ENCODE results near the gene CTAGE9. TPM values are rescaled to one million over a fixed set of nuclear protein-coding genes. Genes with fewer than 3 reads are reported as not detected.

The CTAGE9 gene
- total and polyA plus RNA-seq, 5 donors from 2014 or later = not detected

GRCh38 chr6:131682442-131682841 lies 28.4 kb downstream of the CTAGE9 start:
- no peak for ATAC-seq (ENCODE audit: low read depth in 2 of 2)
- no peaks in the 10 kb centered on the region for H3K36me3 ChIP-seq (ENCODE audit: control insufficient read depth, insufficient read depth, low read length)
- no peaks in the 10 kb centered on the region for H3K4me1 ChIP-seq (ENCODE audit: control insufficient read depth, insufficient read depth, low read length, poor library complexity, severe bottlenecking)
- H3K9me3 ChIP-seq (ENCODE audit: control insufficient read depth in 2 of 2, low read length in 2 of 2) = no peaks in the 10 kb centered on the region
- Mint-ChIP-seq H3K36me3 (no peaks in the 10 kb centered on the region), H3K4me1 (no peaks in the 10 kb centered on the region), H3K9me3 (no peaks in the 10 kb centered on the region), H3K4me3 (no peak overlapping the region), H3K27ac (no peak overlapping the region), H3K27me3 (no peaks in the 10 kb centered on the region)
- no peaks in the 10 kb centered on the region for H3K27me3 ChIP-seq (ENCODE audit: control insufficient read depth, insufficient read depth, low read length)
- H3K4me3 ChIP-seq (ENCODE audit: low read depth, low read length) = no peak overlapping the region
- no peak for DNase-seq
- H3K27ac ChIP-seq (ENCODE audit: insufficient read depth, low read length, poor library complexity, severe bottlenecking) = no peak overlapping the region

GRCh38 chr6:131681585-131681984 lies 29.2 kb downstream of the CTAGE9 start:
- no peaks in the 10 kb centered on the region for H3K4me1 Mint-ChIP-seq
- no peak overlapping the region for H3K27ac ChIP-seq (ENCODE audit: insufficient read depth, low read length, poor library complexity, severe bottlenecking)
- H3K27ac Mint-ChIP-seq = no peak overlapping the region
- no peaks in the 10 kb centered on the region for H3K27me3 Mint-ChIP-seq
- no peak overlapping the region for H3K4me3 Mint-ChIP-seq
- no peaks in the 10 kb centered on the region for H3K4me1 ChIP-seq (ENCODE audit: control insufficient read depth, insufficient read depth, low read length, poor library complexity, severe bottlenecking)
- no peaks in the 10 kb centered on the region for H3K36me3 Mint-ChIP-seq
- no peak for ATAC-seq (ENCODE audit: low read depth in 2 of 2)
- H3K9me3 Mint-ChIP-seq = no peaks in the 10 kb centered on the region
- H3K9me3 ChIP-seq (ENCODE audit: control insufficient read depth in 2 of 2, low read length in 2 of 2) = no peaks in the 10 kb centered on the region
- DNase-seq = no peak
- no peaks in the 10 kb centered on the region for H3K36me3 ChIP-seq (ENCODE audit: control insufficient read depth, insufficient read depth, low read length)
- no peaks in the 10 kb centered on the region for H3K27me3 ChIP-seq (ENCODE audit: control insufficient read depth, insufficient read depth, low read length)
- no peak overlapping the region for H3K4me3 ChIP-seq (ENCODE audit: low read depth, low read length)

- ATAC-seq (ENCODE audit: low read depth in 2 of 2) = no peak
Measured at GRCh38 chr6:131680868-131681267, 29.9 kb downstream of the CTAGE9 start.

GRCh38 chr6:131678442-131678841 lies 32.4 kb downstream of the CTAGE9 start:
- Histone ChIP-seq H3K27ac (ENCODE audit: insufficient read depth, low read length, poor library complexity, severe bottlenecking) (no peak overlapping the region), H3K27me3 (ENCODE audit: control insufficient read depth, insufficient read depth, low read length) (no peaks in the 10 kb centered on the region), H3K9me3 (ENCODE audit: control insufficient read depth in 2 of 2, low read length in 2 of 2) (no peaks in the 10 kb centered on the region), H3K4me1 (ENCODE audit: control insufficient read depth, insufficient read depth, low read length, poor library complexity, severe bottlenecking) (no peaks in the 10 kb centered on the region), H3K36me3 (ENCODE audit: control insufficient read depth, insufficient read depth, low read length) (no peaks in the 10 kb centered on the region), H3K4me3 (ENCODE audit: low read depth, low read length) (no peak overlapping the region)
- Mint-ChIP-seq H3K9me3 (no peaks in the 10 kb centered on the region), H3K4me3 (no peak overlapping the region), H3K27me3 (no peaks in the 10 kb centered on the region), H3K4me1 (no peaks in the 10 kb centered on the region), H3K36me3 (no peaks in the 10 kb centered on the region), H3K27ac (no peak overlapping the region)
- DNase-seq (no peak), ATAC-seq (ENCODE audit: low read depth in 2 of 2) (no peak)

More at GRCh38 chr6:131680868-131681267, 29.9 kb downstream of the CTAGE9 start:
- Histone ChIP-seq H3K4me1 (ENCODE audit: control insufficient read depth, insufficient read depth, low read length, poor library complexity, severe bottlenecking) (no peaks in the 10 kb centered on the region), H3K4me3 (ENCODE audit: low read depth, low read length) (no peak overlapping the region), H3K9me3 (ENCODE audit: control insufficient read depth in 2 of 2, low read length in 2 of 2) (no peaks in the 10 kb centered on the region), H3K27ac (ENCODE audit: insufficient read depth, low read length, poor library complexity, severe bottlenecking) (no peak overlapping the region), H3K36me3 (ENCODE audit: control insufficient read depth, insufficient read depth, low read length) (no peaks in the 10 kb centered on the region), H3K27me3 (ENCODE audit: control insufficient read depth, insufficient read depth, low read length) (no peaks in the 10 kb centered on the region)
- Mint-ChIP-seq H3K27ac (no peak overlapping the region), H3K9me3 (no peaks in the 10 kb centered on the region), H3K27me3 (no peaks in the 10 kb centered on the region), H3K36me3 (no peaks in the 10 kb centered on the region), H3K4me3 (no peak overlapping the region), H3K4me1 (no peaks in the 10 kb centered on the region)
- no peak for DNase-seq

GRCh38 chr6:131673184-131673583 lies 37.6 kb downstream of the CTAGE9 start:
- no peaks in the 10 kb centered on the region for H3K36me3 Mint-ChIP-seq
- no peak overlapping the region for H3K4me3 Mint-ChIP-seq
- no peaks in the 10 kb centered on the region for H3K4me1 Mint-ChIP-seq
- Histone ChIP-seq H3K4me1 (ENCODE audit: control insufficient read depth, insufficient read depth, low read length, poor library complexity, severe bottlenecking) (no peaks in the 10 kb centered on the region), H3K36me3 (ENCODE audit: control insufficient read depth, insufficient read depth, low read length) (no peaks in the 10 kb centered on the region), H3K27me3 (ENCODE audit: control insufficient read depth, insufficient read depth, low read length) (peaks cover 2% of the 10 kb centered on the region), H3K27ac (ENCODE audit: insufficient read depth, low read length, poor library complexity, severe bottlenecking) (no peak overlapping the region), H3K9me3 (ENCODE audit: control insufficient read depth in 2 of 2, low read length in 2 of 2) (no peaks in the 10 kb centered on the region), H3K4me3 (ENCODE audit: low read depth, low read length) (no peak overlapping the region)
- H3K27me3 Mint-ChIP-seq = no peaks in the 10 kb centered on the region
- no peak overlapping the region for H3K27ac Mint-ChIP-seq
- H3K9me3 Mint-ChIP-seq = peaks cover 0 to 4% (median 0%) of the 10 kb centered on the region in 7 donors
- DNase-seq = no peak
- ATAC-seq (ENCODE audit: low read depth in 2 of 2) = no peak

- DNase-seq (no peak), ATAC-seq (ENCODE audit: low read depth in 2 of 2) (no peak)
- peaks cover 0 to 4% (median 0%) of the 10 kb centered on the region in 7 donors for H3K9me3 Mint-ChIP-seq
- H3K4me3 ChIP-seq (ENCODE audit: low read depth, low read length) = no peak overlapping the region
- H3K27me3 ChIP-seq (ENCODE audit: control insufficient read depth, insufficient read depth, low read length) = peaks cover 2% of the 10 kb centered on the region
- no peak overlapping the region for H3K4me3 Mint-ChIP-seq
- no peaks in the 10 kb centered on the region for H3K4me1 ChIP-seq (ENCODE audit: control insufficient read depth, insufficient read depth, low read length, poor library complexity, severe bottlenecking)
- H3K4me1 Mint-ChIP-seq = no peaks in the 10 kb centered on the region
- H3K9me3 ChIP-seq (ENCODE audit: control insufficient read depth in 2 of 2, low read length in 2 of 2) = no peaks in the 10 kb centered on the region
- peaks cover 18% of the 10 kb centered on the region for H3K27me3 Mint-ChIP-seq
- no peaks in the 10 kb centered on the region for H3K36me3 Mint-ChIP-seq
- no peaks in the 10 kb centered on the region for H3K36me3 ChIP-seq (ENCODE audit: control insufficient read depth, insufficient read depth, low read length)
- no peak overlapping the region for H3K27ac ChIP-seq (ENCODE audit: insufficient read depth, low read length, poor library complexity, severe bottlenecking)
- H3K27ac Mint-ChIP-seq = no peak overlapping the region
Measured at GRCh38 chr6:131669891-131670290, 40.9 kb downstream of the CTAGE9 start.

GRCh38 chr6:131663578-131664165 lies 47.1 kb downstream of the CTAGE9 start:
- no peaks in the 10 kb centered on the region for H3K36me3 ChIP-seq (ENCODE audit: control insufficient read depth, insufficient read depth, low read length)
- no peaks in the 10 kb centered on the region for H3K4me1 ChIP-seq (ENCODE audit: control insufficient read depth, insufficient read depth, low read length, poor library complexity, severe bottlenecking)
- no peak overlapping the region for H3K4me3 Mint-ChIP-seq
- peaks cover 18% of the 10 kb centered on the region for H3K27me3 Mint-ChIP-seq
- H3K9me3 ChIP-seq (ENCODE audit: control insufficient read depth in 2 of 2, low read length in 2 of 2) = no peaks in the 10 kb centered on the region
- H3K27ac Mint-ChIP-seq = no peak overlapping the region
- H3K36me3 Mint-ChIP-seq = no peaks in the 10 kb centered on the region
- no peak overlapping the region for H3K27ac ChIP-seq (ENCODE audit: insufficient read depth, low read length, poor library complexity, severe bottlenecking)
- no peak overlapping the region for H3K4me3 ChIP-seq (ENCODE audit: low read depth, low read length)
- DNase-seq = no peak
- H3K27me3 ChIP-seq (ENCODE audit: control insufficient read depth, insufficient read depth, low read length) = no peaks in the 10 kb centered on the region
- ATAC-seq (ENCODE audit: low read depth in 2 of 2) = no peak
- H3K9me3 Mint-ChIP-seq = no peaks in the 10 kb centered on the region
- no peaks in the 10 kb centered on the region for H3K4me1 Mint-ChIP-seq

- Histone ChIP-seq H3K36me3 (ENCODE audit: control insufficient read depth, insufficient read depth, low read length) (no peaks in the 10 kb centered on the region), H3K9me3 (ENCODE audit: control insufficient read depth in 2 of 2, low read length in 2 of 2) (no peaks in the 10 kb centered on the region), H3K4me1 (ENCODE audit: control insufficient read depth, insufficient read depth, low read length, poor library complexity, severe bottlenecking) (no peaks in the 10 kb centered on the region), H3K4me3 (ENCODE audit: low read depth, low read length) (no peak overlapping the region), H3K27ac (ENCODE audit: insufficient read depth, low read length, poor library complexity, severe bottlenecking) (no peak overlapping the region), H3K27me3 (ENCODE audit: control insufficient read depth, insufficient read depth, low read length) (no peaks in the 10 kb centered on the region)
- Mint-ChIP-seq H3K27me3 (no peaks in the 10 kb centered on the region), H3K4me1 (no peaks in the 10 kb centered on the region), H3K27ac (no peak overlapping the region), H3K9me3 (no peaks in the 10 kb centered on the region), H3K36me3 (no peaks in the 10 kb centered on the region), H3K4me3 (no peak overlapping the region)
- no peak for ATAC-seq (ENCODE audit: low read depth in 2 of 2)
- DNase-seq = peak in 1 of 3 donors; percentile 5
Measured at GRCh38 chr6:131660195-131660594, 50.6 kb downstream of the CTAGE9 start.
